Neutrophil (primary cell): Measurements from ENCODE around the gene PATZ1.

ENCODE experiments used
- H3K27ac ChIP-seq: fragments of 200-600 bp; sonication (generic); 2 replicates; pipeline ENCODE4 v1.5.1; 2016; ENCODE audit warnings: mild to moderate bottlenecking, moderate library complexity
- H3K27me3 ChIP-seq: fragments of 200-600 bp; sonication (generic); 2 replicates; pipeline ENCODE4 v1.6.0; 2016; ENCODE audit warnings: mild to moderate bottlenecking
- H3K36me3 ChIP-seq: fragments of 200-600 bp; sonication (generic); 2 replicates; pipeline ENCODE4 v1.5.1; 2017
- H3K4me1 ChIP-seq, 2 experiments: fragments of 200-600 bp in 1 of 2; sonication (generic) in 1 of 2; 1 replicate in 1 of 2; 2 replicates in 1 of 2; pipeline versions ENCODE4 v1.5.1 to v1.6.1; 2013 to 2016; ENCODE audit warnings: low read depth in 1 of 2, low read length in 1 of 2, mild to moderate bottlenecking in 1 of 2, moderate library complexity in 1 of 2; ENCODE audit not compliant: control insufficient read depth in 1 of 2, insufficient read depth in 1 of 2
- H3K4me3 ChIP-seq, 2 experiments: fragments of 200-600 bp in 1 of 2; sonication (generic) in 1 of 2; 1 replicate in 1 of 2; 2 replicates in 1 of 2; pipeline ENCODE4 v1.5.1; 2013 to 2016; ENCODE audit warnings: low read depth in 1 of 2, low read length in 1 of 2, mild to moderate bottlenecking in 1 of 2, moderate library complexity in 1 of 2
- H3K9me3 ChIP-seq: fragments of 200-600 bp; sonication (generic); 2 replicates; pipeline ENCODE4 v1.5.1; 2016
- TF ChIP-seq, protein P1 (sequence below): fragments of 200-600 bp; sonication (generic); IDR thresholded peaks from 2 replicates; pipeline ENCODE4 v1.5.1; 2016; ENCODE audit warnings: antibody characterized with exemption

PATZ1 gene

DNA sequence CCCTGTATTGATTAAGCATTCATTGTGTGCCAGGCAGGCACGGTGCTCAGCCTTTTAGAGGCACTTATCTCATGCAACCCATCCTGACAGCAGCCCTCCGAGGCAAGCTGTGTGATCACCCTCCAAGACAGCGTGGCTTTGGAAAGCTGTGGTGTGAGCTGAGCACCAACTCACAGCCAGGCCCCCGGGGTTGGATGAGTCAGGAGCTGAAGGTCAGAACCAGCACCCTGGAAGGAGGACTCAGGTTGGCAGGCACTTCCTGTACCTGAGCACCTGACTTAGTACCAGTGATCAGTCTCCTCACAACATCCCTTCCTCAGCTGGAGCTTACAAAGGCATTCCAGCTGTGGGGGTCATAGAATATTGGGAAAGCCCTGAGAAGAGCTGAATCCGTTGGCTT is 9.0 kb downstream of the PATZ1 start:
- TF ChIP-seq, protein P1, sequence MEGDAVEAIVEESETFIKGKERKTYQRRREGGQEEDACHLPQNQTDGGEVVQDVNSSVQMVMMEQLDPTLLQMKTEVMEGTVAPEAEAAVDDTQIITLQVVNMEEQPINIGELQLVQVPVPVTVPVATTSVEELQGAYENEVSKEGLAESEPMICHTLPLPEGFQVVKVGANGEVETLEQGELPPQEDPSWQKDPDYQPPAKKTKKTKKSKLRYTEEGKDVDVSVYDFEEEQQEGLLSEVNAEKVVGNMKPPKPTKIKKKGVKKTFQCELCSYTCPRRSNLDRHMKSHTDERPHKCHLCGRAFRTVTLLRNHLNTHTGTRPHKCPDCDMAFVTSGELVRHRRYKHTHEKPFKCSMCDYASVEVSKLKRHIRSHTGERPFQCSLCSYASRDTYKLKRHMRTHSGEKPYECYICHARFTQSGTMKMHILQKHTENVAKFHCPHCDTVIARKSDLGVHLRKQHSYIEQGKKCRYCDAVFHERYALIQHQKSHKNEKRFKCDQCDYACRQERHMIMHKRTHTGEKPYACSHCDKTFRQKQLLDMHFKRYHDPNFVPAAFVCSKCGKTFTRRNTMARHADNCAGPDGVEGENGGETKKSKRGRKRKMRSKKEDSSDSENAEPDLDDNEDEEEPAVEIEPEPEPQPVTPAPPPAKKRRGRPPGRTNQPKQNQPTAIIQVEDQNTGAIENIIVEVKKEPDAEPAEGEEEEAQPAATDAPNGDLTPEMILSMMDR, result no peak
- no peak overlapping the region for H3K4me3 ChIP-seq
- no peaks in the 10 kb centered on the region for H3K27me3 ChIP-seq
- peaks cover 77% of the 10 kb centered on the region for H3K36me3 ChIP-seq
- H3K4me1 ChIP-seq, result peaks cover 23 to 30% of the 10 kb centered on the region in 2 experiments
- H3K27ac ChIP-seq, result no peak overlapping the region
- no peaks in the 10 kb centered on the region for H3K9me3 ChIP-seq

DNA sequence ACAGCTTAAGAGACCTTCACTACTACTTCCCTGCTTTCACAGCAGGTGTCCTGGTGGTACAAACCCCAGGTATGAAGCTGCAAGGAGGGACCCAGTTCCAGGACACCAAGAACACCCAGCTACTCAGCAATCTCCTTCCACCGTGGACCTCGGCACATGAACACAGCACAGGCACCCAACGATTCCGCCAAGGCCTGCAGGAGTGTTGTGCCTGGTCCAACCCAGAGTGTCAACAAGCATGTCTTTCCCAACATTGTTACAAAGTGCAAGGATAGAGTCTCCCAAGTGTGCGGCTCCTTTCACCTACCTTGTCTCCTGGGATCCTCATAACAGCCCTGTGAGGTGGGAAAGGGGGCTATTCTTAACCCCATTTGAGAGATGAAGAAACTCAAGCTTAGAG is 11.8 kb downstream of the PATZ1 start:
- TF ChIP-seq, protein P1, result no peak
- H3K36me3 ChIP-seq, result peaks cover 55% of the 10 kb centered on the region
- no peak overlapping the region for H3K4me3 ChIP-seq
- H3K27me3 ChIP-seq, result no peaks in the 10 kb centered on the region
- H3K9me3 ChIP-seq, result no peaks in the 10 kb centered on the region
- H3K4me1 ChIP-seq, result peaks cover 25 to 30% of the 10 kb centered on the region in 2 experiments
- peak overlapping the region; percentile 39 for H3K27ac ChIP-seq

DNA sequence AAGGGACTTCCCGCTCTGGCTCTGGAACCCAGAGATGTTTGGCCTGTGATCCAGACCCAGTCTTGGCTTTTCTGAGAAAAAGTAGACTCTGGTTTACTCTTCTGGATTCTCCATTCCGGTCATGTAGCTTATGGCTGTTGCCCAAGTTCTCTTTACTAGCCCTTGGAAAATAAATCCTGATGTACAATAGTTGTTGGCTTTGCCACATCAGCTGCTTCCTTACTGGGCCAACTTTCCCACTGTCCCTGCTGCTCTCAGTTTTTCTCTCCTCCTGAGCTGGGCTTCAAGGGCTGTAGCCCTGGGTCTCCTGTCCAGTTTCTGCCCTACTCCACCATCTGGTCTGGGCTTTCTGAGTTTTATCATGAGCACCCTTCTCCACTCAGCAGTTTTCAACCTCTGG is 12.5 kb downstream of the PATZ1 start:
- no peaks in the 10 kb centered on the region for H3K27me3 ChIP-seq
- no peaks in the 10 kb centered on the region for H3K9me3 ChIP-seq
- H3K4me3 ChIP-seq, result peak overlapping the region in 1 of 2 experiments; percentile 6
- H3K4me1 ChIP-seq, result peaks cover 31 to 35% of the 10 kb centered on the region in 2 experiments
- peak overlapping the region; percentile 39 for H3K27ac ChIP-seq
- TF ChIP-seq, protein P1, result no peak
- H3K36me3 ChIP-seq, result peaks cover 53% of the 10 kb centered on the region

DNA sequence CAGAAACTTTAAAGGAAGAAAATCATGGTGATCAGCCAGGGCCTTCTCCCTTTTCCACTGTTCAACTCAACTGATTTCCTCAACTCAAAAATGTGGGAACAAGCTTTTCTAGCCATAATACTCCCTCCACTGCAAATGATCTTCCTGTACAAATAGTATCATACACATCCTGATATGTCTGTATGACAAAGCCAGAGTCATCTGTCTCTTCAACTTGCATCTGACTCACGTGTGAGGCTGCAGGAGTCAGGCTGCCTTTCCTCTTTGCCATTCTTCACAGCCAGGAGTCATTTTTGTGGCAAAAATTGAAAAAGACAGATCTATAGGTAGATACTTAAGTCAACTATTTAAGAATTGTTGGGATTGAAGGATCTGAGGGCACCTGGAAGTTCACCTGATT is 13.3 kb downstream of the PATZ1 start:
- Histone ChIP-seq H3K36me3 (peaks cover 53% of the 10 kb centered on the region), H3K27ac (no peak overlapping the region)

DNA sequence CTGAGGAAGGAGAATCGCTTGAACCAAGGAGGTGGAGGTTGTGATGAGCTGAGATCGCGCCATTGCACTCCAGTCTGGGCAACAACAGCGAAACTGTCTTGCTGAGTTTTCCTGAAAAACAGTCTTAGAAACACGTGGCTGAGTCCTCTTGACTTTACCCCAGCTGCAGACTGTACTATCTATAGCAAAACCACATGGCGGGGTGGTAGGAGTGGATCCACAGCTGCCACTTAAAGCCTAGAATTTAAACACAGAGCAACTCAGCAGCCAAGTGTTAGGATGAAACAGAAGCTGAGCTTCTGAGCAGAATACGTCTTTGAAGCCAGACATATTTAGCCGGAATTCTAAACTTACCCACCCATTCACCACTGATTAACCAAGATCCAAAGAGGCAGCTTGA is 14.1 kb downstream of the PATZ1 start:
- Histone ChIP-seq H3K4me1 (peaks cover 31 to 35% of the 10 kb centered on the region in 2 experiments), H3K4me3 (no peak overlapping the region), H3K27ac (no peak overlapping the region), H3K9me3 (no peaks in the 10 kb centered on the region), H3K27me3 (no peaks in the 10 kb centered on the region), H3K36me3 (peaks cover 54% of the 10 kb centered on the region)
- TF ChIP-seq, protein P1, result no peak

More for the DNA sequence above, 13.3 kb downstream of the PATZ1 start:
- Histone ChIP-seq H3K4me3 (no peak overlapping the region), H3K27me3 (no peaks in the 10 kb centered on the region), H3K9me3 (no peaks in the 10 kb centered on the region), H3K4me1 (peaks cover 31 to 35% of the 10 kb centered on the region in 2 experiments)
- TF ChIP-seq, protein P1, result no peak
